Measurements from ENCODE around the gene ZBTB49.
A peak's percentile ranks its signal among the peaks of the same experiment; 100 is the strongest.
"Not testable (repeated sequence)": the region's sequence is repeated elsewhere in the genome, so short reads cannot be mapped to it uniquely, and the experiment has no call there.

ZBTB49 gene, protein sequence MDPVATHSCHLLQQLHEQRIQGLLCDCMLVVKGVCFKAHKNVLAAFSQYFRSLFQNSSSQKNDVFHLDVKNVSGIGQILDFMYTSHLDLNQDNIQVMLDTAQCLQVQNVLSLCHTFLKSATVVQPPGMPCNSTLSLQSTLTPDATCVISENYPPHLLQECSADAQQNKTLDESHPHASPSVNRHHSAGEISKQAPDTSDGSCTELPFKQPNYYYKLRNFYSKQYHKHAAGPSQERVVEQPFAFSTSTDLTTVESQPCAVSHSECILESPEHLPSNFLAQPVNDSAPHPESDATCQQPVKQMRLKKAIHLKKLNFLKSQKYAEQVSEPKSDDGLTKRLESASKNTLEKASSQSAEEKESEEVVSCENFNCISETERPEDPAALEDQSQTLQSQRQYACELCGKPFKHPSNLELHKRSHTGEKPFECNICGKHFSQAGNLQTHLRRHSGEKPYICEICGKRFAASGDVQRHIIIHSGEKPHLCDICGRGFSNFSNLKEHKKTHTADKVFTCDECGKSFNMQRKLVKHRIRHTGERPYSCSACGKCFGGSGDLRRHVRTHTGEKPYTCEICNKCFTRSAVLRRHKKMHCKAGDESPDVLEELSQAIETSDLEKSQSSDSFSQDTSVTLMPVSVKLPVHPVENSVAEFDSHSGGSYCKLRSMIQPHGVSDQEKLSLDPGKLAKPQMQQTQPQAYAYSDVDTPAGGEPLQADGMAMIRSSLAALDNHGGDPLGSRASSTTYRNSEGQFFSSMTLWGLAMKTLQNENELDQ

DNA sequence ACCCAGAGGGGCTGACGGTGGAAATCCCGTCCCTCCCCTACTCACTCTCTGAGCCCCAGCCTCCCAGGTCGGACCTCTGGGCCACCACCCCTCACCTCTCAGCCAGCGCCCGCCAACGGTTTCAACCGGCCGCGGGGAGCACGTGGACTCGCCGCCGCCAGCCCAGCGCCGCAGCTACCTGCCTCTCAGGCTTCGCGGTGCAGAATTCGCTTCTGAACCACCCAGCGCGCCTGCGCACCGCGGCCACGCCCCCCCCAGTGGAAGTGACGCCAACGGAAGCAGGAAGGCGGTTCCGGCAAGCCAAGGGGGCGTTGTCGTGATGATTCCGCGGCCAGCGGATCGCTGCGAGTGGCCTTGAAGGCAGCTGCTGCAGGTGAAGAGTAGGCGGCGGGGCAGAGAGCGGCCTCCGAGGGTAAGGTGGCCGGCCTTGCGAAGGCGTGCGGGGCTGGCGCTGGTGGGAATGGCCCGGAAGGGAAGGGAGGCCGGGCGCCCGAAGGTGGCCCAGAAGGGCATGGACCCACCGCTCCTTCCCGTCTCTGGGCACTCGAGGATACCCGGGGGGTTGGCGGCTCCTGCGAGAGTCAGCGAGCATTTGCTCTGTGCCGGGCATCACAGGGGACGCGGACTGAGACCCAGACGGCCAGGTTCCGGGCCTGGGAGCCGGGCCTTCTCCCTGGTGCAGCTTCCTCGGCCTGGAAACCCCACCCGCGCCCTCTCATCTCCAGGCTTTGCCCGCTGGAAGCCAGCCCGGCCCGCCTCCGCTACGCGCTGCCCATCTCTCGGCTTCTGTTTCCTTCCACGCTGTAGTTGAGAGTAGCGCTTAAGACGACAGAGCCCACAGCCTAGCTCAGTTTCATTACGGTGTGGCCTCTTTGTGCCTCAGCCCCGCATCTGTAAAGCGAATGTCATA lies at the start of gene ZBTB49, which contains the start of gene LYAR:
Gene ZBTB49, plus strand, starts transcription at position 311 of the 910 bp plus-strand sequence. CDS start 9,695 bp downstream, outside the sequence.
Gene LYAR, minus strand, starts transcription at position 214 of the 910 bp plus-strand sequence. CDS start 6,412 bp downstream, outside the sequence.
- DNase-seq (ENCODE audit: low read depth, low spot score), result peak; percentile 94

DNA sequence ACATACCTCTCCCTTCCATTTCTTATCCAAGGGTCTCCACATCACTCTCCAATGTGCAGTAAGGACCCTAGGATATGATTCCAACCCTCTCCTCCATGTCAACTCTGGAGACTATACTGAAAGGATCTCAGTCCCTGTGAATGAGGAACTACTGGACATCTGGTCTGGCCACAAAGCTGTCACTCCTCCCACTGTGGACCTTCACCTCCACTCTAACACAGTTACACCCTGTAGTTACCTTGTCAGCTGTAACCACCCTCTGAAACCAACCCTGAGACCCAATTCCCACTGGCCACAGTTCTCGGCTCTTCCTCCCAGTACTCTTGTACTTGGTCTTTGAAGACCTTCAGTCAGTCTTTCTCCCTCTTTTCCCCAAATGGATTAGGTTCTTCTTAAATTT lies 44.9 kb upstream of the ZBTB49 start:
- DNase-seq (ENCODE audit: low read depth, low spot score), result no peak

DNA sequence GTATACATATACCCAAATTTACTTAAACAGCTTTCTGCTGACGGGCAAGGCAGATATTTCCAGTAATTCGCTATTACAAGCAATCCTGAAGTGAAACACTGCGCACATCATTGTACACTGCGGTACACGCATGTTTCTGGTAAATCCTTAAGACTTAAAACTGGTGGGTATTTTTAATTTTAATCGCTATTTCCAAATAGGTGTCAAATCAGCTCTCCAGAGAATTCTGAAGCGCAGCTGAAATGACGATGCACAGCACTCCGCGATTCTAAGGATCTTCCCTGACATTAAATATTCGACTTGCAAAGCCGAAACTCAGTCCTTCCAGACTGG lies 42.4 kb upstream of the ZBTB49 start:
- DNase-seq (ENCODE audit: low read depth, low spot score), result no peak

DNA sequence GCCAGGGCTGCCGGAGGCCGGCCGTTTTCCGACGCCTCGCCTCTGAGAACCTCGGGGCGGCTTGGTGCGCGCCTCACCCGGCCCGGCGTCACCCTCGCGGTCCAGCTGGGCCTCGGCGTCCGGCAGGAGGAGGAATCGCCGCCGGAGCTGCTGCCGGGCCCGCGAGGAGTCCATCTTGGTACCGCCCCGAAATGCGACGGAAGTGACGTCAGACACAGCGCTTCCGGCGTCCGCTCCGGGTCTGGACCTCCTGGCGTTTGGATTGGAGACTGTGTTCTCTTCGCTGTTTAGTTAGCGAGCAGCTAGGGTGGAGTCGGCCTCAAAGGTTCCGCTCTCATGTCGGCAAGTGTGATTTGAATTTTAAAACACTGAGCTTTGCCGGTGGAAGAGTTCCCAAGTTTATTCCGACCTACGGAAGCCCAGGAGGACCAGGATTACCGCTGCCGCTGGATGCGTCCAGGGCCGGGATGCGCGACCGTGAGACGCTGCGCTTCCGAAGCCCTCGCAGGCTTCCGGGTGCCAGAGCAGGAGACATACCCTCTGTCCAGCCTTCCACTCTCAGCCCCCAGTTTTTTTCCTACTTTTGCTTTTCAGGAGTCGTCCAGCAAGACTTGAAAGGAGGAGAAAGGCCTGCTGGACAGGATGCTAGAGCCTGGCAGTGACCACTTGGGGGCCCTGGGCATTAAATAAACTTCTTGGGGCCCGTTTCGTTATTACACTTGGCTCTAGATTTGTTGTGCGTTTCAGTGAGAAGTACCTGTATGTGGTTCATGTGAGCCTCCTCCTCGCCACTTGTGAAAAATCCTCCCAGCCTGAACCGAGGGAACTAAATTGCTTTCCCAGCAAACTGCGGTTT lies 41.8 kb upstream of the ZBTB49 start, which contains the start of gene TMEM128:
Gene TMEM128, minus strand, starts transcription at position 195 of the 856 bp plus-strand sequence. Its CDS starts 21 bp downstream, at position 174.
- DNase-seq (ENCODE audit: low read depth, low spot score), result peak; percentile 86

DNA sequence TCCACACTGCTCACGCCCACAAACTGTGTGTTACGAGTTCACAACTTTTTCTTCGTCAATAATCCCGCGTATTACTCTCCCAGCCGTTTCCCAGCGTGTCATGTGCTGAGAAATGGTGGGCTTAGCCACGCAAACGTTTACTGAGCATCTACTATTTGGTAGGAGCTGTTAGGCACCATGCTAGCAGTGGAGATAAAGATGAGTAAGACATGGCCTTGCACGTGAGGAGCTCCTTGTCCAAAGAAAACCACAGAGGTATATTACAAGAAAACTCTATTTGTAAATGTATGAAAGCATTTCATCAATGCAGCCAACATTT lies 41.2 kb upstream of the ZBTB49 start:
- DNase-seq (ENCODE audit: low read depth, low spot score), result no peak

DNA sequence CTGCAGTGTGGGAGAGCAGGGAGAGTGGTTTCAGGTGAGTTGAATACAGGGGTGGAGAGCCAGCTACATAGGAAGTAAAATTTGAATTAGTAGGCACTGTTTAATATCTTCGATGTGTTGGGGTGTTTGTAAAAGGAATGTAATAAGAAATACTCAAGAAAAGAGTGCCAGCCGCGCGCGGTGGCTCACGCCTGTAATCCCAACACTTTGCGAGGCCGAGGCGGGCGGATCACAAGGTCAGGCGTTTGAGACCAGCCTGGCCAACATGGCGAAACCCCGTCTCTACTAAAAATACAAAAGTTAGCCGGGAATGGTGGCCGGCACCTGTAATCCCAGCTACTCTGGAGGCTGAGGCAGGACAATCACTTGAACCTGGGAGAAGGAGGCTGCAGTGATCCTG lies 40.7 kb upstream of the ZBTB49 start:
- DNase-seq (ENCODE audit: low read depth, low spot score), result not testable (repeated sequence)

DNA sequence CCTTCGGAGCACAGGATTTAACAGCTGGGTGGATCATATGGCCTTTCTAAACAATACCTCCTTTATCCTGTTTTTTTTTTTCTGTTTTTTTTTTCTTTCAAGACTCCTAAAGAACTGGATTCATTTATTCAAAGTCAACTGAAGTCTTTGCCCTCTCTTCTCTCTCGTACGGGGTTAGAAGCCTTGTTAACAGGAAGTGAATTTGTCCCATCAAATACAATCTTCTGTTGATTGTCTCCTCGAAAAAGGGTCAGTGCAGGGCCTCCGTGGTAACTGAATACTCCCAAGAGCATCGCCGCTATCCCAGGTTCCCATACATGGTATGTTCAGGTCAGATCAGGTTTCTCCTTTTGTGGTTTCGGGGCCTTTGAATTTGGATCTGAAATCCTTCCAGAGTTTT lies 40.2 kb upstream of the ZBTB49 start:
- DNase-seq (ENCODE audit: low read depth, low spot score), result no peak

DNA sequence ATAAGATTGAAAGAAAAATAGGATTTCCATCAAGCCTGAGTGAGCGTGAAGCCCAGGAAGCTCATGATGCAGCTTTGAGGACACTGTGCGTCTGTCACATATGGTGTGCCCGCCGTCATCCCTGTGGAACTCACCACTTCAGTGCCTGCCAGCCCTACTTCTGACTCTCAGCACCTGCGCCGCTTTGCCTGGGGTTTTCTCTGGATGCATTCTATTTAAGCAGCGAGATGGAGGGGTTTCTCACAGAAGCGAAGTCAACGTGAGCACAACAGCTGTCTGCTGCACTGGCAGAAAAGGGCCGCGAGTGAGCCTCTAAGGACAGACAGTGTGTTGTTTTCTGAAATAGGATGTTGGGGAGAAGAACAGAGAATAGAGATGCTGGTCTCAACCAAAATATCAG lies 35.9 kb upstream of the ZBTB49 start:
- DNase-seq (ENCODE audit: low read depth, low spot score), result no peak

DNA sequence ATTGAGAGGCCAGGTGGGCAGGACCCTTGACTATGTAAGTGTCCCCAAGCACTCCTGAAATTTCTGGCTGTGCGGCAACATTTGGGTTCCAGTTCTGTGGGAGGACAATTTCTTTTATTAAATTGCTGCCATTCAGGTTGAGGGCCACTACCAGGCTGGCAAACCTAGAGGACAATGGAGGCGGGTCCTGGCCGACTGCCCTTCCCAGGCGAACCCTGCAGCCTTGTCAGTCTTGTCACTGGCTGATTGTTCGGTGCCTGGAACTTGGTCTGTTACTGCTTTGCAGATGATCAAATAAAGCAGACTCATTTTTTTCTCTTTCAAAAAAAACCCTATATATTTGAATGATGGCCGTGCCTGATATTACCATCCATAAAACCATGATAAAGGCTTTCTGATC lies 35.4 kb upstream of the ZBTB49 start:
- DNase-seq (ENCODE audit: low read depth, low spot score), result no peak

DNA sequence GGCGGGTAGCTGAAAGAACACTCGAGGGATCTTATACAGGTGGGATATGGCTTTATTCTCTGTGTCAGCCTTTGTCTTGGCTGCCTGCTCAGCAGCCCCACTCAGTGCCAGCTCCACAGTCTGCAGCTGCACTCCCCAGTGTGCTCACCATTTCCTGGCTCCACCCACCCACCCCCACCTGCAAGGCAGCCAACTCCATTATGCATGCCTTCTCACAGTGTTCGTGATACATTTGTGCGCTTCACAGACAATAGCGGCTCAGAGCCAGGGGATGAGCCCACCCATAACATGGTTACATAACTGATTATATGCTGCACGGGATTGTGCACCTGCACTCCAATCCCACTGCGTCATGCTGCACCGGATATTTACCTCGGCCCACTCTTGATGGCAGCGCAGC lies 33.3 kb upstream of the ZBTB49 start:
- no peak for DNase-seq (ENCODE audit: low read depth, low spot score)

DNA sequence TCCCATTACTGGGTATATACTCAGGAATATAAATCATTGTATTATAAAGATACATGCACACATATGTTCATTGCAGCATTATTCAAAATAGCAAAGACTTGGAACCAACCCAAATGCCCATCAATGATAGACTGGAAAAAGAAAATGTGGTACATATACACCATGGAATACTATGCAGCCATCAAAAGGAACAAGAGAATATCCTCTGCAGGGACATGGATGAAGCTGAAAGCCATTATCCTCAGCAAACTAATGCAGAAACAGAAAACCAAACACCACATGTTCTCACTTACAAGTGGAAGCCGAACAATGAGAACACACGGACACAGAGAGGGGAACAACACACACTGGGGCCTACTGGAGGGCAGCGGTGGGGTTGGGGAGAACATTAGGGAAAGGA lies 32.3 kb upstream of the ZBTB49 start:
- DNase-seq (ENCODE audit: low read depth, low spot score), result not testable (repeated sequence)

DNA sequence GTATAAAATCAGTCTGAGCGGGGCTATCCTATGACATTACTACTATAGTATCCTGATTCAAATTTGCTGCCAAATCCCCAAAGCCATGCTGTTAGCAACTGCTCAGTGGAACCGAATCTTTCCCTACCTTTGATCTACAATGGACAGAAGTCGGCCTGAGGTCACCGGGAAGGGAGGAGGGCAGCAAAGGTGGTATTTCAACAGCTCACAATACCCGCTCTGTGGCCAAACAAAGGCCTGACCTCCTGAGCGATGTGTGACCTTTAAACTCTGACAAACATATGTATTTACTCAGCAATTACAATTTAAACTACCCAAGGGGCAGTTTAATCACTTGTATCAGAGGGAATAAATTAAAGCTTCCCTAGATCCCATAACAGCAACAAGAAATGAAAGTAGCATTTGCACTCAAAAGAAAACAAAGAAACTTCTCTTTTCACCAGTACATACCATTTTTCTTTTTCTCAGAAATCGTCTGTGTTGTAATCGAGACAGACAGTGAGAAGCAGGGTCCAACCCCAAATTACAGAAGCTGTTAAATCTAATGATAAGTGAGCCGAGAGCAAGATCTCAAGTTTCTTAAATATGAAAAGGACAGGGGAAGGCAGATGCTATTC lies 30.5 kb upstream of the ZBTB49 start:
- no peak for DNase-seq (ENCODE audit: low read depth, low spot score)

DNA sequence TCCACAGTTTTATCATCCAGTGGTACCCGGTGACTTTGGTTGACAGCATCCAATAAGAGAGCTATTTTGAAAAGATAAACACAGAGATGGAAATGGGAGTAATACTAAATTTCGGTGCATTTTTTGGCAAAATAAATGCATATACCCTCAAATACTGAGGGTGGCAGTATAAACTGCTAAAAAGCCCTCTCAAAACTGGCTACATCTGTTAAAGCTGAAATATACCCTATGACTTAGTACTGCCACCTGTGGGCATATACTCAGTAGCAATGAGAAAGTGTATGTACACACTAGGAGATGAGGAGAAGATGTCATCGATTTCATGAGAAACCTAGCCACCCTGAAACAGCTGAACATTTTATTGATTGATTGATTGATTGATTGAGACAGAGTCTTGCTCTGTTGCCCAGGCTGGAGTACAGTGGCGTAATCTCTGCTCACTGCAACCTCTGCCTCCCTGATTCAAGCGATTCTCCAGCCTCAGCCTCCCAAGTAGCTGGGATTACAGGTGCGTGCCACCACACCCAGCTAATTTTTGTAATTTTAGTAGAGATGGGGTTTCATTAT lies 29.8 kb upstream of the ZBTB49 start:
- no peak for DNase-seq (ENCODE audit: low read depth, low spot score)

DNA sequence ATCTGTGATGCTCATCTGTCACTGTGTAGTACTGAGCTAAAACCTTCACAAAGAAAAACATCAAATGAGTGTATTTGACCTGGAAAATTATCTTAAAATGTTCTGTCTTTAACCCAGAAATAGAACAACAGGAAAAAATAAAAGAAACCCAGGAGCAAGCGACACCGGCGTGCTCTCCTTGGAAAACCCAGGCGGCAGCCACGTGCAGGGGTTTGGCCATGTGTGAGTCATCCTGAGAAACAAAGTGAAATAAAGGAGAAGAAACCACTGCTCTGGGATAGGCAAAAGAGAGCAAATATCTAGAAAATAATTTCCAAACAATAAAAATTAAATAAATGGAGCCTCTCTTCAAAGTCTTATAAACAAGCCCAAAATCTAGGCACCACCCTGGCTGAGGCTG lies 22.1 kb upstream of the ZBTB49 start:
- DNase-seq (ENCODE audit: low read depth, low spot score), result no peak

DNA sequence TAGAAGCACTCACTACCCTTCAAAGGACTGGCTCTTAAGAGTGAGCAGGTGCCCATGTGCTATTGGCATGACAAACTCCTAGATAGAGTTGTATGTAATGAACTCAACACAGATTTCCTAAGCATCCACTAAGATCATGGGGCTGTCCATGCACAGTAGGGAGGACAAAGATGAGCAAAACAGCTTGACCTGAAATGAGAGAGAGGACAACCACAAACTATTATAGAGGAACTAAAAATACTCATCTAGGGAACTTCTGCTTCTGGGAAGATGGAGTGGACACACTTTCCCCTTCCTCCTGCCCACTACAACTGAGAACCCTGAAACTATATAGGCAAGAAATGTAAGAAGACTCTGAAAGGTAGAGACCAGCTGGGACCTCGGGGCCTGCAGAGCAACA lies 21.3 kb upstream of the ZBTB49 start:
- DNase-seq (ENCODE audit: low read depth, low spot score), result no peak

DNA sequence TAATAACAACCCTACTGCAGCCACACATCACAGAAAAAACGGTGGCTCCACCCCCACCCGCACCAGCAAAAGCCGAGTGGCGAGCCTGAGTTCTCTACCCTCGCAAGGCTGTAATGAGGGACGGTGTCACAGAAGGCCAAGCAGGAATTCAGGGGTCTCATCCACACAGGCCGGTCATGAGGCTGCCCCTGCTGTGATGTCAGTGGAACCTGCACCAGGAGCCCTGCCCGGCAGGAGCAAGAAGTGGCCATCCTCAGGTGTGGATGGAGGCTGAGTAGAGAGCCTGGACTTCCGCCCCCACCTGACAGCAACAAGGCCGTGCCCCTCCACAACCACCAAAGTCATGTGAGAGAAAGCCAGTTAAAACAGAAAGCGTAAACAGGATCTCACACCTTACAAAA lies 20.7 kb upstream of the ZBTB49 start:
- no peak for DNase-seq (ENCODE audit: low read depth, low spot score)

DNA sequence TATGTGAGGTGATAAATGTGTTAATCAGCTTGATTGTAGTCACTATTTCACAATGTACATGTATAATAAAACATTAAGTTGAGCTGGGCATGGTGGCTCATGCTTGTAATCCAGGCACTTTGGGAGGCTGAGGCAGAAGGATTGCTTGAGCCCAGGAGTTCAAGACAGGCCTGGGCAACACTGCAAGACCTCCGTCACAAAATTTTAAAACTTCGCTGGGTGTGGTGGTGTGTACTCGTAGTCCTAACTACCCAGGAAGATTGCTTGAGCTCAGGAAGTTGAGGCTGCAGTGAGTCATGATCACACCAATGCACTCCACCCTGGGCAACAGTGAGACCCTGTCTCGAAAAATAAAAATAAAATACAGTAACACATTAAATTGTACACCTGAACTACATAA lies 20.2 kb upstream of the ZBTB49 start:
- DNase-seq (ENCODE audit: low read depth, low spot score), result no peak

DNA sequence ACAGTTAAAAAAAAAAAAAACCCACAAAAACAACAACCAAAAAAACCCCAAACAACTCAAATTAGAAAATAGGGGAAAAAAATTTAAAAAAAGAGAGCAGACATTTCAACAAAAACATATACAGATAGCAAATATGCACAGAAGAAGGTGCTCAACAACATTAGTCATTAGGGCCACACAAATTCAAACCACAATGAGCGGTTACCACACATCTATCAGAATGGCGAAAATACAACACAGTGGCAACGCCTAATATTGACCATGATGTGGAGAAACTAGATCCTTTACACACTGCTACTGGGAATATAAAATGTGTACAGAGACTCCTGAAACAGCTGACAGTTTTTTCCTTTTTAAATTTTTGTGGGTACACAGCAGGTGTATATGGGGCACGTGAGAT lies 19.5 kb upstream of the ZBTB49 start:
- DNase-seq (ENCODE audit: low read depth, low spot score), result no peak

DNA sequence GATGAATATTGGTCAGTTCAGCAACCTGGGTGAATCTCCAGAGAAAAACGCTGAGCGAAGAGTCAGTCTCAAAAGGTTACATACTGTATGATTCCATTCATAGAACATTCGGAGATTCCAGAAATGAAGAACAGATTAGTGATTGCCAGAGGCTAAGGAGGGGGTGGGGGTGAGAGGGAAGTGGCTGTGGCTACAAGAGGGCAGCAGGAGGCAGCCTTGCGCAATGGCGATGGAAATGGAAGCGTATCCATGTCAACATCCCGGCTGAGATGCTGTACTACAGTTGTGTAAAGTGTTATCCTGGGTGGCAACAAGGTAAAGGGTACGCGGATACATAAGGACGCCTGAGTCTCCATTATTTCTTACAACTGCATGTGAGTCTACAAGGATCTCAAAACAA lies 18.1 kb upstream of the ZBTB49 start:
- DNase-seq (ENCODE audit: low read depth, low spot score), result no peak

DNA sequence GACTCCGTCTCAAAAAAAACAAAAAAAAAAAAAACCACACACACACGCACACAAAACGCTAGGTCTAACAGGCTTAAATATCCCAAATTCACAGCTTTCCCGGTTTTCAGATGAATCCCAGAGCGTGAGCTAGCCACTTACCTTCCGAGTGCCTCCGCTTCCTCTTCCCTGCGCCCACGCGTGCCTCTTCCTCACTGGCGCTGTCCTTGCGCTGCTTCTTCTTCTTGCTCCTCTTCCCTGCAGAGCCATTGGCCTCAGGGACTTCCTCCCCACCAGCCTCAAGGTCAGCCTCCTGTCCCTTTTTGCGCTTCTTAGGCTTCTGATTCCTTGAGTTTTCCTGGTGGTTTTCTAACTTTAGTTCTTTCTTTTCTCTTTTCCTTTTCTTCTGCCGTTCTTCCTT lies 15.8 kb upstream of the ZBTB49 start:
- no peak for DNase-seq (ENCODE audit: low read depth, low spot score)
